SK-N-SH (cell line): ENCODE data around the gene CKS2.

Source experiments
- CTCF ChIP-seq: fragments of 200-600 bp; sonication (generic); IDR thresholded peaks from 2 replicates; pipeline ENCODE4 v1.6.1; 2017; ENCODE audit warnings: antibody characterized with exemption, mild to moderate bottlenecking, moderate library complexity
- GABPA ChIP-seq: IDR thresholded peaks from 2 replicates; pipeline ENCODE4 v1.4.0; 2012; ENCODE audit warnings: low read depth, mild to moderate bottlenecking
- RFX5 ChIP-seq: IDR thresholded peaks from 2 replicates; pipeline ENCODE4 v1.6.1; 2012; ENCODE audit warnings: mild to moderate bottlenecking, improper control_type of control experiment, low read length
- RXRA ChIP-seq: IDR thresholded peaks from 2 replicates; pipeline ENCODE4 v1.4.0; 2012; ENCODE audit warnings: low read depth, mild to moderate bottlenecking, borderline replicate concordance
- SIN3A ChIP-seq: IDR thresholded peaks from 2 replicates; pipeline ENCODE4 v1.6.1; 2012; ENCODE audit warnings: low read depth, mild to moderate bottlenecking, low read length, moderate library complexity, borderline replicate concordance

GRCh38 chr9:89361816-89362646 is 51.0 kb downstream of the CKS2 start:
- TF ChIP-seq SIN3A, result no peak
- TF ChIP-seq RFX5, result no peak
- no peak for TF ChIP-seq RXRA
- no peak for TF ChIP-seq CTCF
- TF ChIP-seq GABPA, result no peak
